PC-9 (cell line): ENCODE measurements around the gene GPC1. TPM values are rescaled to one million over a fixed set of nuclear protein-coding genes. Genes with fewer than 3 reads are reported as not detected.

ENCODE experiments used
- BruUV-seq: library from RNA; stranded (reverse); fragments of 400-500 nt; replicated peaks from 2 replicates; lab custom pipeline; 2021; lab: Mats Ljungman, UMichigan
- CTCF ChIA-PET: fragments of 300-600 bp; sonication (Branson Sonifier 250); formaldehyde crosslinking; loops from one replicate; lab custom pipeline; 2022; ENCODE audit warnings: antibody characterized with exemption; lab: Charles Lee
- POLR2A ChIA-PET: fragments of 300-600 bp; sonication (Branson Sonifier 250); formaldehyde crosslinking; loops from one replicate; lab custom pipeline; 2022; ENCODE audit warnings: antibody characterized with exemption; ENCODE audit not compliant: unreplicated experiment; lab: Charles Lee
- DNase-seq, 2 experiments: peaks; one replicate each; pipeline versions ENCODE4 v3.0.0 to v3.0.0-alpha.2; 2015 to 2022; ENCODE audit warnings: mixed read lengths in 1 of 2
- H2AFZ ChIP-seq: fragments of 200-600 bp; sonication (generic); 2 replicates; pipeline ENCODE4 v1.8.1; 2017; ENCODE audit warnings: antibody characterized with exemption
- H3F3A ChIP-seq: fragments of 200-600 bp; sonication (generic); 2 replicates; pipeline ENCODE4 v1.8.1; 2017; ENCODE audit warnings: antibody characterized with exemption, mild to moderate bottlenecking, low read depth; ENCODE audit not compliant: insufficient read depth
- H3K27ac ChIP-seq: fragments of 200-600 bp; sonication (generic); 2 replicates; pipeline ENCODE4 v1.6.1; 2016; ENCODE audit warnings: mixed run types
- H3K27me3 ChIP-seq: fragments of 200-600 bp; sonication (generic); 2 replicates; pipeline ENCODE4 v1.6.1; 2016; ENCODE audit warnings: low read depth, mixed run types; ENCODE audit not compliant: insufficient read depth
- H3K36me3 ChIP-seq: fragments of 200-600 bp; sonication (generic); 2 replicates; pipeline ENCODE4 v1.6.1; 2016; ENCODE audit warnings: low read depth, mixed run types
- H3K4me1 ChIP-seq: fragments of 200-600 bp; sonication (generic); replicated peaks from 2 replicates; pipeline ENCODE4 v1.6.1; 2016; ENCODE audit warnings: mixed run types; ENCODE audit not compliant: insufficient read depth
- H3K4me2 ChIP-seq: fragments of 200-600 bp; sonication (generic); 2 replicates; pipeline ENCODE4 v1.6.1; 2017; ENCODE audit warnings: mixed run types
- H3K4me3 ChIP-seq: fragments of 200-600 bp; sonication (generic); 2 replicates; pipeline ENCODE4 v1.6.1; 2016; ENCODE audit warnings: mixed run types
- H3K79me2 ChIP-seq: fragments of 200-600 bp; sonication (generic); 2 replicates; pipeline ENCODE4 v1.6.1; 2017; ENCODE audit warnings: low read depth, mixed run types
- H3K9me2 ChIP-seq: fragments of 200-600 bp; sonication (generic); 2 replicates; pipeline ENCODE4 v1.8.1; 2017; ENCODE audit warnings: mild to moderate bottlenecking; ENCODE audit not compliant: insufficient read depth
- H3K9me3 ChIP-seq: fragments of 200-600 bp; sonication (generic); 2 replicates; pipeline ENCODE4 v1.8.1; 2016; ENCODE audit warnings: low read depth; ENCODE audit not compliant: insufficient read depth
- H4K20me1 ChIP-seq: fragments of 200-600 bp; sonication (generic); 2 replicates; pipeline ENCODE4 v1.8.1; 2017; ENCODE audit not compliant: insufficient read depth
- EZH2 ChIP-seq: fragments of 200-600 bp; sonication (generic); IDR thresholded peaks from 2 replicates; pipeline ENCODE4 v1.8.0; 2017; ENCODE audit warnings: antibody characterized with exemption, low read depth
- intact Hi-C: fragments of 100-400 bp; cut with micrococcal nuclease; formaldehyde crosslinking; loops from one replicate; pipeline ENCODE4 v1.10.0; 2022; ENCODE audit not compliant: unreplicated experiment
- total RNA-seq: library from RNA; stranded (reverse); gene quantifications from 2 replicates; pipeline ENCODE4 v1.2.3, GENCODE V29; 2021
- TF ChIP-seq, protein P1 (sequence below): fragments of 200-600 bp; sonication (generic); conservative IDR thresholded peaks from 2 replicates; pipeline ENCODE4 v1.6.1; 2017; ENCODE audit warnings: mixed run types, antibody characterized with exemption, mild to moderate bottlenecking, moderate library complexity

Gene GPC1
- total RNA-seq, 1 experiment from 2014 or later, result 302 TPM

- Histone ChIP-seq H3K4me2 (no peak overlapping the region), H2AFZ (no peak overlapping the region), H3K36me3 (no peaks in the 10 kb centered on the region), H3F3A (peaks cover 25% of the 10 kb centered on the region; the same call in 1 of the 2 replicates), H3K79me2 (no peaks in the 10 kb centered on the region), H3K4me1 (peaks cover 12% of the 10 kb centered on the region), H3K27me3 (no peaks in the 10 kb centered on the region), H4K20me1 (peaks cover 19% of the 10 kb centered on the region), H3K27ac (no peak overlapping the region), H3K9me2 (no peaks in the 10 kb centered on the region), H3K4me3 (no peak overlapping the region), H3K9me3 (no peaks in the 10 kb centered on the region)
- intact Hi-C loops, result no loop called here
- TF ChIP-seq, protein P1, sequence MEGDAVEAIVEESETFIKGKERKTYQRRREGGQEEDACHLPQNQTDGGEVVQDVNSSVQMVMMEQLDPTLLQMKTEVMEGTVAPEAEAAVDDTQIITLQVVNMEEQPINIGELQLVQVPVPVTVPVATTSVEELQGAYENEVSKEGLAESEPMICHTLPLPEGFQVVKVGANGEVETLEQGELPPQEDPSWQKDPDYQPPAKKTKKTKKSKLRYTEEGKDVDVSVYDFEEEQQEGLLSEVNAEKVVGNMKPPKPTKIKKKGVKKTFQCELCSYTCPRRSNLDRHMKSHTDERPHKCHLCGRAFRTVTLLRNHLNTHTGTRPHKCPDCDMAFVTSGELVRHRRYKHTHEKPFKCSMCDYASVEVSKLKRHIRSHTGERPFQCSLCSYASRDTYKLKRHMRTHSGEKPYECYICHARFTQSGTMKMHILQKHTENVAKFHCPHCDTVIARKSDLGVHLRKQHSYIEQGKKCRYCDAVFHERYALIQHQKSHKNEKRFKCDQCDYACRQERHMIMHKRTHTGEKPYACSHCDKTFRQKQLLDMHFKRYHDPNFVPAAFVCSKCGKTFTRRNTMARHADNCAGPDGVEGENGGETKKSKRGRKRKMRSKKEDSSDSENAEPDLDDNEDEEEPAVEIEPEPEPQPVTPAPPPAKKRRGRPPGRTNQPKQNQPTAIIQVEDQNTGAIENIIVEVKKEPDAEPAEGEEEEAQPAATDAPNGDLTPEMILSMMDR, result no peak
- no peak for TF ChIP-seq EZH2
- DNase-seq, result no peak
- no TSS peak for BruUV-seq
- CTCF ChIA-PET, result no interaction called here
- POLR2A ChIA-PET, result no interaction called here
Observed at GRCh38 chr2:240448387-240449274, 13.2 kb downstream of the GPC1 start.

GRCh38 chr2:240449764-240450531 lies 14.5 kb downstream of the GPC1 start:
- Histone ChIP-seq H3K4me2 (no peak overlapping the region), H3K4me3 (no peak overlapping the region)
- peak in 1 of 2 experiments; percentile 59 for DNase-seq

More at GRCh38 chr2:240449764-240450531, 14.5 kb downstream of the GPC1 start:
- H3K79me2 ChIP-seq, result peaks cover 10% of the 10 kb centered on the region; the same call in 1 of the 2 replicates
- ChIA-PET CTCF (interaction anchor here (0.6 kb wide), 1 partner anchor 63 kb away, joined by 3 read pairs; no protein-coding TSS in a partner anchor), POLR2A (interaction anchor here (0.6 kb wide), 2 partner anchors 11 to 301 kb away, joined by 3 to 4 read pairs; no protein-coding TSS in a partner anchor)
- TF ChIP-seq, protein P1, result no peak
- TF ChIP-seq EZH2, result no peak
- no peak overlapping the region for H3K27ac ChIP-seq
- H4K20me1 ChIP-seq, result peaks cover 28% of the 10 kb centered on the region
- BruUV-seq, result no TSS peak
- H3K27me3 ChIP-seq, result no peaks in the 10 kb centered on the region
- intact Hi-C loops, result loop anchor here (10.0 kb wide), 1 partner anchor 385 kb away; no protein-coding TSS in a partner anchor
- H3K36me3 ChIP-seq, result no peaks in the 10 kb centered on the region
- H3K9me2 ChIP-seq, result no peaks in the 10 kb centered on the region
- H3K9me3 ChIP-seq, result no peaks in the 10 kb centered on the region
- peaks cover 36% of the 10 kb centered on the region; the same call in 1 of the 2 replicates for H3F3A ChIP-seq
- no peak overlapping the region for H2AFZ ChIP-seq
- H3K4me1 ChIP-seq, result peaks cover 16% of the 10 kb centered on the region
